Measurements from ENCODE around the gene ADGRF4.

- TF ChIP-seq CTCF (IDR thresholded peaks at IDR 0.05) (no peak), EZH2 (IDR thresholded peaks at IDR 0.05; ENCODE audit: borderline replicate concordance, insufficient read depth, low read depth, low read length, poor library complexity, severe bottlenecking) (no peak)
Observed at GRCh38 chr6:47743744-47744143, 45.4 kb downstream of the ADGRF4 start.
